ENCODE results near the gene RBMS3.

The RBMS3 gene

DNA sequence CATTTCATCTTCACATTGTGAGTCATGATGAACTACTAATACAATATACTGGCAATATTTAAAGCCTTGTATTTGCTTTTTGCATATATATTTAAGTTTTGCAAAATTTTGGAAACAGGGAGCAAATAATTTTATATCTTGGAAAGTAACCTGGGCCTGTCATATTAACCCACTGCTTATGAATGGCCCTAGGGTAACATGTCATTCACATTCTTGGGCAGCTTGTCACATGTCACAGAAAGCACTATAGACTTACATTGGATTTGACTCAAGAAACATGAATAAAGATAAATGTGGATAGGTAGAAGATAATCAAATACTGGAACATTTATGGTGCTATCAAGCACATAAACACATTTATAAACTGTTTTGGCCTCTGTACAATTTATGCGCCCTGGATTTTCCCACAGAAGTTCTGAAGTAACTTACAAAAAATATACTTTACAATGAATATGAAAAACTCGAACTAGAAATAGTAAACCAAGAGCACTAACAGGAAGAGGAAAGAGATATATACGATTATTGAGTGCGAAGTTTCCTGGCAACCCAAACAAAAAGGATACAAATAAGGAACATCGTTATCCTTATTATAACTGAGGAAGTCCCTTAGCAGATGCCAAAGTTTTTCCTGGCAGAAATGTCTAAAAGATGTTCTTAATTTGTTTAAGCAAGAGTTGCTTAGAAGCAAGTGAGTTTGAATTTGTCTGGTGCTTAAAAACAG lies 257.2 kb downstream of the RBMS3 start:
- DNase-seq: no peak

DNA sequence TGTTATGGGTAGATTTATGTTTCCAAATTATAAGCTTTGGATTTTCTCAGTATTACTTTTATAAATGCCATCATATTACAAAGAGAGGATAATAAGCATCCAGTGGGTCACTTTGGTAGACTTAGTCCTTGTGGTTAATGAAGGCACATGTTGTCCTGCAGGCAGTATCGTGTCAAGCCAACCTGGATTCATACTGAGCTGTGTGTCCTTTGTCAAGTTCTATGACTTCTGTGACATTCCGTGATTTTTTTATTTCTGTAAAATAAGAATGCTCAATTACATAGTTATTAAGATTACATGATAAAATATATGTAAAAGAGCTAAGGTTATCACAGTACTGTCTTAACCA lies 257.7 kb downstream of the RBMS3 start:
- no peak for DNase-seq

DNA sequence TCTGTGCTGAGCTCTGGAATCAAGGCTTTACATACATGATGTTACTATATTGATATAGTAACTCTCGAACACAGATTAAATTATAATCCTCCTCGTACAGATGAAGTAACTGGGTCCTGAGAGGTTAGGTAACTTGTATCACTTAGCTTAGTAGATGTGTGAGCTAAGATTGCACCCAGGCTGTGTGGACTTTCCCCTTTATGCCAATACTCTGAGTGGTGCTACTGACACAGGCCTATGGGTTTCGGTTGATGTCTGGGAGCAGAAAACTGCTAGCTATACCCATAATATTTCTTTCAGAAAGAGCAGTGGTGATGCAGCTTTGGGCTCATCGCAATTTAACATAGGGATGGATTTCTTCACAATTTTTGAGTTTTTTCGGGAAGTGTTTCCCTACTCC lies 259.7 kb downstream of the RBMS3 start:
- no peak for DNase-seq

DNA sequence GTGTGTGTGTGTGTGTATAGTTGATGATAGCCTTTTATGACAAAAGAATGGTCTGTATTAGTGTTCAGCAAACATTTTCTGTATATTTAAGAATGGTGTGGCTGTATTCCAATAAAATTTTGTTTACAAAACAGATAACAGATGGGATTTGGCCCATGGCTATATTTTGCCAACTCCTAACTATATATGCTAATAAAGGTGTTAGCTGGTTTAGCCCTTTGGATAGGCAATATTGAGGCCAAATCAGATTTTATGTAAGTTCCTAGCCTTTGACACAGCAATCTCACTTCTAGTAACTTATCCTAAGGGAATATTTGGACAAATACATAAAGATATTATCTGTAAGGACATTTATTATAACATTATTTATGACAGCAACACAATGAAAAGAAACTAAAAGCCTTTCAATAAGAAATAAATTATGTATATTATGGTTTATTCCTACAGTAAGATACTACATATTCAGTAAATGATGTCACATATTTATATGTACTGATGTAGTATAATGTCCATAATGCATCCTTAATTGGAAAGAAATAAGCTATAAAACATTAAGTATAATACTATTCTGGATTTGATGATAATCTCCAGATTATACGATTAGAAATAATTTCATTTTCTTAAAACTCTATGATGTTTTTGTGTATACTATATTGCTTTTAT lies 264.0 kb downstream of the RBMS3 start:
- DNase-seq: no peak

DNA sequence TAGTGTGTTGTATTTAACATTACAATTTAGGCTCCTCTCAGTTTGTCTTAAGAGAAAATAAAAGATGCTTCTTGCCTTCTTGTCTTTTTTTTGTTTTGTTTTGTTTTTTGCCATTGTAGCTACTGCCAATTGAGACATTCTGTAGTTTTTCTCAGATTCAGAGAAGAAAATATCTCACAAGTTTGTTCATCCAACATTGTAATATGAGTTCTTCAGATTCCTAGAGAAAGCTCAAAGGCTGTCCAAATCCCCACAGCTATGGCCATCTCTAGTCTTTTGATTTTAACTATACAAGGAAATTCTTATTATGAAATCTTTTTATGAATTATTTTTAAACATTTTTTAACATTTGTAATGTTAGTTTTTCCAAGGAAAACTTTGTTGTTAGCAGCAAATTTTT lies 264.7 kb downstream of the RBMS3 start:
- no peak for DNase-seq

DNA sequence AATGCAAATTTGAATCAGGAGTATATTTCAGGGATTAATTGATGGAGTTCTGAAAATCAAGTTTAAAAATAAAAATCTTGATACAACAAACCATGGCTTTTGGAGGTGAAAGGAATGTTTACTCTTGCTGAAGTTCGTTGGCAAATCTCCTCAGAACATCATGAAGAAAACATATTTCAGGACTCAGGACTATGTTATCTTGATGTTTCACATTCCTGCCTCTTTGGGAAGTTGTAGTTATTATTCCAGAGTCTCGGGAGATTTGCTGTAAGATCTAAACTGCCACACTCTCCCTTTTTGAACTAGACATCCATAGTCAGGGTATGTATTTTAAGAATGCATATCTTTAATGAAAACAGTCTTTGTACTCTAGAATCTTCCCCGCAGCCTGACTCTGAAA lies 271.2 kb downstream of the RBMS3 start:
- no peak for DNase-seq

DNA sequence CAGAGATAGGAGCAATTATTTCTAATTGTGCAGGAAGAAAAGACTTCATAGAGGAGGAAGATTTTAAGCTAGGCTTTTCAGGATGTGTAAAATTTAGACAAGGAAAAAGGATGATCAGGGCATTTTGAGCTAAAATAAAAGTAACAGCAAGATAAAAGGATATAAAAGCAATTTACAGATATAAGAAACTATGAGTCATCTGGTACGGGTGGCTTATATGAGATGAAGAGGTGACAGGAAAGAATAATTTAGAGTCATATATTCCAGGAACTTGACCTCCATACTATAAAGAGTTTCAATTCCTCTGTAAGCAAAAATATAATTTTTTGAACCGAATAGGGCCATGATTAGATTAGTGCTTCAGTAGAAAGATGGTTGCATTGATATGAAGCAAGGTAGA lies 273.7 kb downstream of the RBMS3 start:
- no peak for DNase-seq

DNA sequence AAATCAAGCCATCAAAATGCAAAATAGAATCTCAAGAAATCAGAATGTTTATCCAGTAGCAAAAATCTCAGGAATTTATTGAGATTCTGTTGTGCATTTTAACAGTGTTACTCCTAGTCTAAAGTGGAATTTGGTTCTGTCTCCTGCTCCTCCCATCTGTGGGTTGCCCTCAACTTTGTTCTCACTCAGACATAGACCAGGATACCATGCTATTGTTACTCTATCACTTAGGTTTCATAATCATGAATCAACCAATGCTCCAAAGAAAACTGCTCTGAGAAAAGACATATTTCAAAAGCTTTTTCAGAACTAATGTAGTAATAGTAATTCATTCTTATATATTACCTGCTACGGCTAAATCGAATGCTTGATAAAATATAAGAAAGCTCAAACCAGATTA lies 274.7 kb downstream of the RBMS3 start:
- DNase-seq: no peak

DNA sequence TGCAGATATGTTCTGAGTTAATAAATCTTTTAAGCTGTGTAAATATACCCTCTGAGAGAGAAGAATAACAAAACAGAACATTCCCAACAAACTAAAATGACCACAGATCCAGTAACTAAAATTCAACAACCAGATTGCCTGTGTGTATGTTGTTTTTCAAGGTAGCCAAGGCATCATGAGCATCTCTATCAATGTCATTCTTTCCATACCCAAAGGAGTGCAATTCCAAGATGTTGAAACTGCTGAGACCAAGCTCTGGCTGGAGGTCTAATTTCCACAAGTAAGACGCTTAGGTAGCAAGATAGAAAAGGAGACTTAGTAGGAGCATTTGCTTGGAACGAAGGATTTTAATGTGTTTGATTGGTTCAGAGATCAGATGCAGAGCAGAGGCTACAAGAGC lies 276.3 kb downstream of the RBMS3 start:
- no peak for DNase-seq

DNA sequence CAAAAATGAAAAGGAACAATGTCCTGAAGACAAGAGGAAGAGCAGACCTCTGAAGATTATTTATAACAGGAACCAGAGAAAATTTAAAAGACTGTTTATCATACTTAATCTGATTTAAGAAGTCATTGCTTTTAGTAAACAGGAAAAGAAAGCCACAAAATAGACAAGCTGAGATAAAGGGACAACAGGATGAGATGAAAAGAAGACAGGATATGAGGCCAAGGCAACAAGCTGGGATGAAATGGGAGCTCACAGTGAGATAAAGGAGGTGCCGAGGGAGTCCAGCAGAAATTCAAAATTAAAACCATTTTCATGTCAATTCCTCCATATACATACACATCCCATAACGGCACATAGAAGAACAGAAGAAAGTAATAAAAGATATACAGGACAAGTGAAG lies 277.0 kb downstream of the RBMS3 start:
- DNase-seq: no peak

DNA sequence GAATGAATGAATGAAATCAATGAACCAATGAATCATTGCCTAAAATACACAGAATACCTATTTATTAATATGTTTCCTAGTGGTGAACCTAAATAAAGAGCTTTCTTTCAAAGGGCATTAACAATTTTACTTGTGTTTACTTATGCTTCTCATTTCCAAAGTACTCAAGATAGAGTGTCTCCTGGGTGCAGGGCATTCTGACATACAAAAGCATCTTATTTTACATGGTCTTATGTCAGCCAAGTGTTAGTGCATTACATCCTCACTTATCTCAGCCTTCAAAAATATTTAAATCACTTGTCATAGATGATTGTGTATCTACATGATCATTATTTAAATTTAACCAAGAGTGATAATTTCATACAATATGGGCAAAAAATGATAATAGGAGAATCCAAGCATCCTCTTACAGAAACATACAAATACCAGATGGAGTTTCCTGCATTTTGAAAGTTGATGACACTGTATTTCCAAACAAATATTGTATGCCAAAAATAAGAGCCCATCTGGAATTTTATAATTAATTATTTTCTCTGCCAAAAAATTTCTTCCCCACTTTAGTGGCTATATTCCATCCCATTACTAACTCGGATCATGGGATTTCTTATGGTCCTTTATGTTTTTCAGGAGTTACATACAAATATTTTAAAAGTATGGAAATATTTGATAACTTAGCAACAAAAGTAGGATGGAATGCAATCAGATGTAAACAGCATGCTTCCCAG lies 279.0 kb downstream of the RBMS3 start:
- no peak for DNase-seq

DNA sequence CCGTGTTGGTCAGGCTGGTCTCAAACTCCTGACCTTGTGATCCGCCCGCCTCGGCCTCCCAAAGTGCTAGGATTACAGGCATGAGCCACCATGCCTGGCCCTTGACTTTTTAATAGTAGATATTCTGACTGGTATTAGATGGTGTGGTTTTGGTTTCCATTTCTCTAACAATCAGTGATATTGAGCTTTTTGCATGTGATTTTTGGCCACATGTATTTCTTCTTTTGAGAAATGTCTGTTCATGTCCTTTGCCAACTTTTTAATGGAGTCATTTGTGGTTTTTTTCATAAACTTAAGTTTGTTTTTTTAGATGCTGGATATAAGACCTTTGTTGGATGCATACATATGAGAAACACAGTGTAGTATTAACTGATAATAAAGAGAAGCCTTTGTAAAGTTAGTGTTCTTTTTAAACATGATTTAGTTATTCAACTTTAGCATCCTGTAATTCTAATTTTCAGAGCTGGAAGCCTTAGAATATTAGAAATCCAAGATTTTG lies 280.8 kb downstream of the RBMS3 start:
- no peak for DNase-seq

DNA sequence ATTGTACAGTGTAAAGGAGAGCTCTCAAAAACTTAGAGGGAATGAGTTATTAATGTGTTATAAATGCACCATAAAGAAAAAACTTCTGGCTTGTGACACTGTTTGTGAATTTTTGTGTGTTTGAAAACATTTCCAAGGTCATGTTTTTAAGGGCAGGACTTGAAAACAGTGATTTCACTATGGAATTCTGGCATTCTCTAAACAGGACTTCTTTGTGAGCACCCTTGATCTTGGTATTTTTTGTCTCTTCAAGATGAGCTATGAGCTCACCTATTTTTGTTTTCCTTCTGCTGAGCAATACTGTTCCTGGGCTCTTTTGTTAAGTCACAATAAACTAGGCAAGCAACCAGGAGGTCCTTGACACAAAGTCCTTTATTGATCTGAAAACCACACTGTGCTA lies 284.4 kb downstream of the RBMS3 start:
- DNase-seq: no peak

DNA sequence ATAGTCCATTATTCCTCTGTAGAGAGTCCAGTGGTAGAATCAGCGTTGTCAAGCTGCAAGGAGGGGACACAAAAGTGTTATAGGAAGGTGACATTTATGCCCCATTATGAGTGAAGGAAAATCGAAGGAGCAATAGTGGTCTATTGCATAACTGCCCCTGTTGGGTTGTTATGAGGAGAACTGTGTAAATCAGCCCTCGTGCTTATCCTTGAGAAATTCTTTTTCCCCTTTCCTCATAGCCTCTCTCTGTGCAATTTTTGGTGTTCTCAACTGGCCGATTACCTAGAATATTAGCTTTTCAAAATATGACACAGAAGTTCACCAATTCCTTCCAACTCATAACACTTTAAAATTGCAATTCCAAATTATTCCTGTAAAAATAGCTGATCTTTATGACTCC lies 286.6 kb downstream of the RBMS3 start:
- no peak for DNase-seq

DNA sequence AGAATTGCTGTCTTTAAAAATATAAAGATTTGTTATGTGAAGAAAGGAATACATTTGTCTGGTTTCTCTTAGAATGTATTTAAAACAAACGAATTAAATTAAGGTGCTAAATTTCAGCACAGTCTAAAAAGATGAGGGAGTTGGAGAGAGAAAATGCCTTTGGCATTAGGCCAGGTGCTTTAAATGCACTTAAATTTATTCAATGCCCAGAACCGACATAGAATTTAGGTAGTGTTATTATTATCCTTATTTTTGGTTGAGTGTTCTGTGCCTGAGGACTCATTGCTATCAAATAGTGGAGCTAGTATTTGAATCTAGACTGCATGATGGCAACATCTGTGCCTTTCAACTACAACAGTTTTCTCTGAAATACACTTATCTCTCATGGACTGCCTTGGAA lies 287.5 kb downstream of the RBMS3 start:
- no peak for DNase-seq

DNA sequence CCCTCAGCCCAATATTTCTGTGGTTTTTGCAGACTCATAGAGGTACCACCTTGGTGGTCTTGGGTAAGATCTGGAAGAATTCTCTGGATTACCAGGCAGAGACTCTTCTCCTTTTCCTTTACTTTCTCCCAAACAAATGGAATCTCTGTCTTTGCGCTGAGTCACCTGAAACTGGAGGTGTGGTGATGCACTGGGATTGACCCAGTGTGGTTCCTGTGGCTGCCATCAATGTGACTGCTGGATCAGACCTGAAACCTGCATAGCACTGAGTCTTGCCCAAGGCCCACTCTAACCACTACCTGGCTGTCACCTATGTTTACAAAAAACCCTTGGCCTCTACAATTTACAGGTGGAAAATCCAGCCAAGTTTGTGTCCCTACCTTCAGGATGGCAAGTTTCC lies 295.3 kb downstream of the RBMS3 start:
- DNase-seq: no peak

DNA sequence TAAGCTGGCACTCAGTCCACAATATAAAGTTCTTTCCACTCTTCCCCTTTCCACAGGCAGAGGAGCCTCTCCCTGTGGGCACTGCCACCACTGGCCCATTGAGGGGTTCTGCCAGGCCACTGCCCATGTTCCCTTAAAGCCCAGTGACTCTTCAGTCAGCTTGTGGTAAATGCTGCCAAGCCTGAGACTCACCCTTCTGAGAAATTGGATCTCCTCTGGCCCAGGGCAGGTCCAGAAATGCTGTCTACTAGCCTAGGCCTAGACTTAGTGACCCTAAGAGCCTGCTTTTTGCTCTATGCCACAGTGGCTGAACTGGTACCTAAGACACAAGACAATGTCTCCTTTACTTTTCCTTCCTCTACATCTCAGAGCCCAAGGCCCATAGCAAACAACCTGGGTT lies 295.8 kb downstream of the RBMS3 start:
- DNase-seq: no peak

DNA sequence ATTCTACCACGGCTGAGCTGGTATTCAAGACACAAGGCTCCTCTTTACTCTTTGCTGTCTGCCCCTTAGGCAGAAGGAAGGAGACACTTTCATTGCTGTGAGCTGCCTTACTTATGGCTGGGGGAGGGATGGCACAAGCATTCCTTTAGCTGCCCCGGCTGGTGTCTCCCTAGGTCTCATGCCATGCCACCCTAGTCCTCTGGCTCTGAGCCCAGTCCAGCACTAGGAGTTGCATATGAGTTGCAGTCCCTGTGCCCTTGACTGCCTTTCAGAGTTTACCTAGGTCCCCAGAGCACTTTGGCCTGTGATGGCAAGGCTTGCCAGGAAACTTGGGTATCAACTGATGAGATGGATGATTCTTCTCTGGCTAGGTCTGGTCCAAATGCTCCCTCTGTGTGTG lies 296.4 kb downstream of the RBMS3 start:
- no peak for DNase-seq

DNA sequence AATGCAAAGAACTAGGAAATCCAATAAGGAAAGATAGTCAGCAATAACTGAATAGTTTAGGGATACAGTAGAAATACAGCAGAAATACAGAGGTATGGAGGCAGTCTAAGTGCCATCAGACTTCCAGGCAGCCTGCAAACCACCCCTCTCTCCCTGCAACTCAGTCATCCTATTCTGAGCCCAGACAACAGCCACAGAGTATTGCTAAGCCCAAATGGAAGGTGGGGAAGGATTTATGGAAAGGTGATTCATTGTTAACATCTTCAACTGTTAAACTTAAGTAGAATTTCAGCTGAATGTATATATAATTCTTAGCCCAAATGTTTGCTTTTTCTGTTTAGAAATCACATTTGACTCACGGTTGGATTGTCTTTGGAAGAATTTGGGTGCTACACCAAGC lies 300.4 kb downstream of the RBMS3 start:
- no peak for DNase-seq

DNA sequence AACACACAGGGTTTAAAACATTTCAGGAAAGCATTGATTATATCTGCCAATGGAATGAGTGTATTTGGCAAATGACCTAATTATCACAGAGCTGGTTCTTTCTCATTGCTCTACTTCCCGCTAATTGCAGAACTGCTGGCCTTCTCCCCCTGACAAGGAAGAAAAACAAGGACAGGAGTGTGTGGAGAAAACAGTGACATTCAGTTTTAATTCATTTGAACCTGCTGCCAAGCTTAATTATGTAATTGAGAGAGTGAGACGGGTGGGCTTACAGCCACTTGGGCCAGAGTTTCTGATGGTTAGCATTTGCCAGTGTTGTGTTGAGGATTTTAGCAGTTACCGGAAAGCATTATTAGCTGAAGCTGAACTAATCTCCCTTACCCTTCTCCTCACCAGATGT lies 301.4 kb downstream of the RBMS3 start:
- no peak for DNase-seq

DNA sequence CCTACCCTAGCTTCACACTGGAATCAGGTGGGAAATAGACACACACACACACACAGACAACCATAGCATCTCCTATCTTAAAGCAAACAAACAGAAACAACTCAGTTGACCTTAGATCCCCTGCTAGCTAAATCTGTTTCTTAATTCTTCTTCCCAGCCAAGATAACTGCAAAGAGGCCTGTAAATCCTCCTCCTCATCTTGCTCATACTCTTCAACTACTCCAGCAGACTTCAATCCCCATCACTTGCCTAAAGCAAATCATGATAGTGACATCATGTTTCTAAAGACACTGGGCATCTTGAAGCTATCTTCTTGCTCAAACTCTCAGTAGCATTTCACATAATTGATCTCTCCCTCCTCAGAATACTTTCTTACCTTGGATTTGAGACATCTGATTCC lies 303.0 kb downstream of the RBMS3 start:
- DNase-seq: no peak

DNA sequence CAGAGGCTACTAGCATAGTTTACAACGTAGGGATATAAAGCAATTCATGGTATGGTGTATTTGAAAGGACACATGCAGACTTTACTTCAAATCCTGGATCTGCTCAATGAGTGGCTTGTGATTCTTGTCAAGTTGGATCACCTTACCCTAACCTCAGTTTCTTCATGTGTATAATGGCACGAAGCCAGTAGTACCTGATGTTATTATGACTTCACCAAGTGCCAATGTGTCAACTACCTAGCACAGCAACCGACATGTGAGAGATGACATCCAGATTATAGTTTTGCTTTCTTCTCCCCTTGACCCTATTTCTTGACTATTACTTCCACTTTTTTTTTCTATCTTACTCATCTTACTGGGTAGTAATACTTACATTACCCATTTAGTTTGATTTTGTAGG lies 304.5 kb downstream of the RBMS3 start:
- no peak for DNase-seq

DNA sequence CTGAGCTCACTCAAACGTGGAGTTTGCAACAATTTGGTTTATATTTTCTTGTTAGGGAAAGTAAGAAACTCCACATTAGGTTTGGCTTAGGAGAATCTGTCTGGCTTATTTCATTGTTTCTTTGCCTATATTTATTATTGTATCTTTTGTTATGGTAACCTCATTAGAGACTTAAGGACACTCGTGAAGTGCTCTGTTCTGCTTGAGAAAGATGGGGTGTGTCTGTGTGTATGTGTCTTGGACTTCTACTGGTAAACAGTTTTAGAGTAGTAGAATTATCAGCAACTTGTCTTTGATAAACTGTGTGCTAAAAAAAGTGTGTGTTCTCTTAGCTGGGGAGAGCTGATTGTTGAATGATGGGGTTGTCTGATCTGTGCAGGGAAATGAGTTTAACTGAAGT lies 306.5 kb downstream of the RBMS3 start:
- DNase-seq: no peak

DNA sequence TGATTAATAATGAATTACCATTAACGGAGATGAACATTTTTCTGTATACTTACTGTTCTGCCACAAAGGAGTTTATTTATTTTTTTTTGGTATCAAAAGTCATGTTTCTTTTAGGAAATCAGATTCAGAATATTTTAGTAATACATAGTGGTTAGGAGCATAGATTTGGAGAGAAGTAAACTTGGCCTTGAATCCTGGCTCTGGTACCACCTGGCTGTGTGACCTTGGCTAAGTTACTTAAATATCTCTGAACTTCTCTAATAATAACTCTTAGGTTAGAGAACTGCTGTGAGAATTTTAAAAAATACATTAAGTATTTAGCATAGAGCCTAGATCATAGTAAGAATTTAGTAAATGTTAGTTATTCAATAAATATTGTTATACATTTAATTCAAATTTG lies 309.1 kb downstream of the RBMS3 start:
- no peak for DNase-seq

Measured in activated CD4-positive, alpha-beta T cell treated with anti-CD3 and anti-CD28 coated beads, Interleukin-2, Interleukin-6, amounts not matched to agents 100 ng/mL and 50 ng/mL, durations not matched to agents 16 hours and 8 hours (primary cell).